RPMI7951 (cell line): ENCODE data around the gene CORT. TPM values are rescaled to one million over a fixed set of nuclear protein-coding genes. Genes with fewer than 3 reads are reported as not detected.
"Not testable (repeated sequence)": the region's sequence is repeated elsewhere in the genome, so short reads cannot be mapped to it uniquely, and the experiment has no call there.

ENCODE experiments used
- DNase-seq: peaks from one replicate; pipeline ENCODE4 v3.0.0-alpha.2; 2012; ENCODE audit warnings: low read depth
- total RNA-seq: library from RNA; depleted of rRNA; stranded (reverse); fragments of >200 nt; shearing (Covaris generic); gene quantifications from 2 replicates; pipeline ENCODE4 v1.2.3, GENCODE V29; 2014

CORT gene
- total RNA-seq, 1 experiment from 2014 or later: not detected

DNA sequence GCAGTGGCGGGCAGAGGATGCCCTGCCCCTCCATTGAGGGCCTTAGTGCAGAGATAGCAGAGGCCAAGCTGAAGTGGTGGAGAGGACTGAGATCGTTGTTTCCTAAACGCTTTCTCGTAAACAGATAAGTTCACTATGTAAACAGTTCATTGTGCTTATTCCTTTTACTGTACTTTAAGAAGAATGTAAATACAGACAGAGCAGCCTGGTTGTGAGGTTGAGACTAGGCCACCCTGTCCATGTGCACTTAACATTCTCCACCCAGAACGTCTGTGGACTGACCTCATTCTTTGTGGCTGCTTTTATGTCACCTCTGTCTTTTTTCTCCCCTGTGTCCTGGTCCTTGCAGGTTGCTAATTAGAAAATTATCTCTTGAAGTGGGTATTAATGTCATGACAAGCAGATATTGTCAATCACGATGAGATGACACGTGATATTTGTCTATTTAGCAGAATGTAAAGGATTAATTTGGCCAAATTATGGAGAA, 11.1 kb upstream of the CORT start:
- no peak for DNase-seq

DNA sequence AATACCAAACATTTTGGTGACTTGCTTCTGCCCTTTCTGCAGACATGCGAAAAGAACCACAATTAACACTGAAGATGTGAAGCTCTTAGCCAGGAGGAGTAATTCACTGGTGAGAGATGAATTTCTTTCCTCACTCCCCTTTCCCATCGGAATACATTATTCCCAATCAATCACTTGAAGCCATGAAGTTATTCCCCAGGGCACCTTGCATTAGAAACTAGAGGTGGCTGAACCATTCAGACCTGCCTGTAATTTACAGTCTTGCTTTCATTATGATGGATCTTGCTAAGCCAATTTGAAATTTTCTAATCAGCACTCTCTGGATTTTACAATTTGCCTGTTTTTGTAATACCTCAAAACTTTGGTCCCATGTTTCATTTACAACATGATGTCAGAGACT, 9.5 kb upstream of the CORT start:
- no peak for DNase-seq

DNA sequence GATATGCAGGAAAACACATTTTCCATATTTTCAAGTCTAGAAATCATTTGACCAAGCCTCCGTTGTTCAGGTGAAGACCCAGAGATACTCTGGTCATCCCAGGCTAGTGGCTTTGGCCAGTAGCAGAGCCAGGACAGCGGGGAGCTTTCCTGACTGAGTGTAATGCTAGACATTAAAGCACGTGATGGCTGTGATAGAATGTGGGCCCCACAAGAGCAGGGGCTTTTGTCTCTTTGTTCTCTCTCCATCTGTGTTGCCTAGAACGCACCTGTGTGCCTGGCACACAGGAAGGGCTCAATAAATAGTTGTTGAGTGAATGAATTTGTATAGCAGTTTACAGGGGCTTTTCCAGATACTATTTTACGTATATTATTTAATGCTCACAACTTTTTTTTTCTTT, 9.0 kb upstream of the CORT start:
- DNase-seq: no peak

DNA sequence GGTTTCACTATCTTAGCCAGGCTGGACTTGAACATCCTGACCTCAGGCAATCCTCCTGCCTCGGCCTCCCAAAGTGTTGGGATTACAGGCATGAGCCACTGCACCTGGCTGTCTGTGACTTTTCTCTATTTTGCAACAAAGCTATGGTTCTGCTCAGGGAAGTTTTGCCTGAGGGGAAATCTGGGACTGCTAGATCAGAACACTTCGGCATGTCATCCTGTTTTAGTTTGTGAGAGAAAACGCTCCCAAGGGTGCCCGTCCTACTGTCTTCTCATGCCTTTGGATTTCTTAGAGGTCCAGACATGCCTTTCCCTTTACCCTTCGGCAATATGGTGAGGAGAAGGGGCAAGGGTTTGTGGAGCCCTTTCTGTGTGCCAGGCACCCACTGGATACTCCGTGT, 5.6 kb upstream of the CORT start:
- no peak for DNase-seq

DNA sequence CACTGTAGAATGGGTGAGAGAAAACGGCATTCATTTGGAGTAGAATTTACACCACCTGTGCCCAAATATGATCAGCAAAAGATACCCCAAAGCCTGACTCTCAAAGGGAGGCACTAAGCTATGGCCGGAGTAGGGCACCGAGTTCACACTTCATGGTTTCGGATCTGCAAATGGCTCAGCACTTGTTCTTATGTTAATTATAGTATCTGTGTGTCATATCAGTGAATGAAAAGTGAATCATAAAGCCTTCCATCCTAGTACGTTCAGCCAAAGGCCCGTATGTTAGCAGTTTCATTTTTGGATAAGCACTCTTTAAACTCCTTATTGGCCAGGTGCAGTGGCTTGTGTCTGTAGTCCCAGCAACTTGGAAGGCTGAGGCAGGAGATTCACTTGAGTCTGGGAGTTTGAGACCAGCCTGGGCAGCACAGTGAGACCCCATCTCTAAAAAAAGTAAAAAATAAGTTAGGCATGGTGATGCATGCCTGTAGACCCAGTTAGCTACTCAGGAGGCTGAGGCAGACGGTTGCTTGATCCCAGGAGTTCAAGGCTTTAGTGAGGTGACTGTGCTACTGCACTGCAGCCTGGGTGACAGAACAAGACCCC, 4.9 kb upstream of the CORT start:
- DNase-seq: no peak

DNA sequence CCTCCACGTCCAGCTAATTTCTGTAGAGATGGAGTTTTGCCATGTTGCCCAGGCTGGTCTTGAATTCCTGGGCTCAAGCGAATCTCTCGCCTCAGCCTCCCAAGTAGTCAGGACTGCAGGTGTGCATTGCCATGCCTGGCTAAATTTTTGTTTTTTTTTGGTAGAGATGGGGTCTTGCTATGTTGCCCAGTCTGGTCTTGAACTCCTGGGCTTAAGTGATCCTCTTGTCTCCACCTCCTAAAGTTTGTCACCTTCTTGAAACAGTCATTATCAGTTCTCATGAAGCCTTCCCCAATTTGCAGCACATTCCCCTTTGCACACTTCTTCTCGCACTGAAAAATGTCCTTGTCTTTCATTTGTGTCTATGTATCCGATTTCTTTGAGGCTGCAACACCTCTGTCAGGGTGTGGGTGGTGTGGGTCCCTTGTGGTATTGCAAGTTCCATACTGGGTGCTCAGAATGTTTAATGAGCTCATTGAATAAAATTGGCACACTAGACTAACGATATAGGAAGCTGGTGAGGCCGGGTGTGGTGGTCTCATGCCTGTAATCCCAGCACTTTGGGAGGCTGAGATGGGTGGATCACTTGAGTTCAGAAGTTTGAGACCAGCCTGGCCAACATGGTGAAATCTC, 2.9 kb upstream of the CORT start:
- no peak for DNase-seq

DNA sequence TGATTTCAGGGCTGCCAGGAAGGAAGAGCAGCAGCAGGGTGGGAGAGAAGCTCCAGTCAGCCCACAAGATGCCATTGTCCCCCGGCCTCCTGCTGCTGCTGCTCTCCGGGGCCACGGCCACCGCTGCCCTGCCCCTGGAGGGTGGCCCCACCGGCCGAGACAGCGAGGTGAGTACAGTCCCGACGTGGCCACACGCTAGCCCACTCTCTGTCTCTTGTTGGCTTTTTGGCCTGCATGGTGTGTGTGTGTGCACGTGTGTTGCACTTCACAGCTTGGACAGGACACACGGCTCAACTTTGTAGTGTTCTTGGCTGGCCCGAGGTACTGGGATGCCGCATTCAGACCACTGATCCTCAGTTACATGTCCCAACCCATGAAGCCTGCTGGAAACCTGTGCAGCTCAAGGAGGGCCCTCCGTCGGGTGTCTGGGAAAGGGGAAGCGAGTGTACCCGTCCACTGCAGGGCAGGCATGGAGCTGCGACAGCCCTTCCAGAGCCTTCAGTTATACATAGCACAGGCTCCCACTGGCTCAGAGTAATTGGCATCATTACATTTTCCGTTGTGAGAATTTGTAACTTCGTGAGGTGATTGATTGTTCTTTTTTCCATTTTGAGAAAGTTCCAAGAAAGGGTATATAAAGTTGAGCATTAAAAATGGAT, 454 bp downstream of the CORT start:
- DNase-seq: no peak

DNA sequence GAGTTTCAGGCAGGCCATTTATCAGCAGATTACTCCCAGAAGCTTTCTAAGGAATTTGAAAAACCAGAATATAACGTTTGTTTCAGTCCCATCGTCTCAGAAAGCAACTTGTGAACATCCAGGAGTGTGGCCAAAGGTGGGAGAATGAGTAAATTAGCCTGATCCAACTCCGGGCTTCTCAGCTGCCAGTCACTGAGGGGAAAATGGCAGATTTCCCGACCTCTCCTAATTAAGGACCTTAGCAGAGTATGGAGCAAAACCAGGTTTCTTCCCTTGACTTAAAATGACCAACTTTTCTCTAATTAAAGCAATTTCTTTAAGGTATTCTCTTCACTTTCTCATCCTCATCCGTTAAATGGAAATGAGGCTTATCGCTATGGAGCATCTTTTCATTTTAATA, 1.0 kb downstream of the CORT start:
- no peak for DNase-seq

DNA sequence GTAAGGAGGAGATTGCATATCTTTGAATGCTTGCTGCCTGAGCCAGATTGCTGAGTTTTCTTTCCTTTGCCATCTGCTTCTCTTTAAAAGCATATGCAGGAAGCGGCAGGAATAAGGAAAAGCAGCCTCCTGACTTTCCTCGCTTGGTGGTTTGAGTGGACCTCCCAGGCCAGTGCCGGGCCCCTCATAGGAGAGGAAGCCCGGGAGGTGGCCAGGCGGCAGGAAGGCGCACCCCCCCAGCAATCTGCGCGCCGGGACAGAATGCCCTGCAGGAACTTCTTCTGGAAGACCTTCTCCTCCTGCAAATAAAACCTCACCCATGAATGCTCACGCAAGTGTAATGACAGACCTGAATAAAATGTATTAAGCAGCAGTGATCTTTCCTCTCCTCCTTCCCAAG, 1.5 kb downstream of the CORT start:
- peak; percentile 69 for DNase-seq

DNA sequence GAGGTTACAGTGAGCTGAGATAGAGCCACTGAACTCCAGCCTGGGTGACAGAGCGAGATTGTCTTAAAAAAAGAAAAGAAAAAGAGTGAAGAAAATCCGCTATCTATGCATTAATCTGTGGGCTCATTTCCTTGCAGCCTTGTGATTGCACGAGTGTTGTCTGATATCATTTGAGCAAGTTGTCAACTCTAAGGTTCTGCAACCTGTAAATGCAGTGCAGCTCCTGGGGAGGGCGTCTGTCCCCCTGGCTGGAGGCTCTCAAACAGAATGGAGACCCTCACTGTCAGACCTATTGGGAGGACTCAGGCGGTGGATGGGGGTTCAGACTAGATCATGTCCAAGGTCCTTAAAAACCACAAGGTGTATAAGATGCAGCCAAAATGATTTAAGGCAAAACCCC, 6.2 kb downstream of the CORT start:
- DNase-seq: no peak

DNA sequence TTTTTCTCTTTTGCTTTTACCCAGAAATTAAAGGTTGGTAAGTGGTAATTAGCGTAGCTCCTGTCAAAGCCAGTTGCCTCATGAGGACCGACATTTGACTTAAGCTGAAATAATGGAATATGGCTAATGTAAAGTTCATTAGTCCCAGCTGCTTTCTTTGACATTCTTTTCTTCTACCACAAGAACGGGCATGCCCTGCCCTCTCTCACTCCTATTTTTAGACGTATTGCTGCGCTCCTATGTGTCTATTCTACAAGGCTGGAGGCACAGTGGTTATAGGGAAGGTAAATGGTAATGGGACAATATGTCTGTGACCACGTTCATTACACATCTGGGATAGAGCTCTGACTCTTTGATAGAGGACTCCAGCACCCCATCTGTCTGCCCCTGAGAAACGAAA, 6.8 kb downstream of the CORT start:
- no peak for DNase-seq

DNA sequence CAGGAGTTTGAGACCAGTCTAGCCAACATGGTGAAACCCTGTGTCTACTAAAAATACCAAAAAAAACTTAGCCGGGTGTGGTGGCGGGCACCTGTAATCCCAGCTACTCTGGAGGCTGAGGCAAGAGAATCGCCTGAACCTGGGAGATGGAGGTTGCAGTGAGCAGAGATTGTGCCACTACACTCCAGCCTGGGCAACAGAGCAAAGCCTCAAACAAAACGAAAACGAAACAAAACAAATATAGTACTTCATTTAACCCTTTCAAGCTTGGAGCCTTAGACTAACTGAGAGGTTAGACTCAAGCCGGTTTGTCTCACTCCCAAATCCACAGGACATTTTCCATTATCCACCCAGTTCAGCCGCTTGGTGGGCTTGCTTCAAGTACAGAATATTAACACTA, 7.6 kb downstream of the CORT start:
- DNase-seq: not testable (repeated sequence)

DNA sequence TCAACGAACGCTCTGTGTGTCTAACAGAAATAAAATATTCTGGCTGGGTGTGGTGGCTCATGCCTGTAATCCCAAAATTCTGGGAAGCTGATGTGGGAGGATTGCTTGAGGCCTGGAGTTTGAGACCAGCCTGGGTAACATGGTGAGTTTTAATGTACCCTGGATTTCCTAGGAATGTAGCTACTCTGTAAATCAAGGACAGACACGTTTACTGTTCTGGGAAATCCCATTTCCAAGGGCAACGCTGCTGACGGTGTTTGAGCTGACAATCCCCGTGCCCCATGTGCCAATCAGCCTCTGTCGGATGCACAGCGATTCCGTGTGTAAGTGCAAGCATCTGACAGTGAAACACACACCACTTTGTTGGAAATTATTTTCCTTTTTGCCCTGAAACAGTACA, 8.0 kb downstream of the CORT start:
- no peak for DNase-seq

DNA sequence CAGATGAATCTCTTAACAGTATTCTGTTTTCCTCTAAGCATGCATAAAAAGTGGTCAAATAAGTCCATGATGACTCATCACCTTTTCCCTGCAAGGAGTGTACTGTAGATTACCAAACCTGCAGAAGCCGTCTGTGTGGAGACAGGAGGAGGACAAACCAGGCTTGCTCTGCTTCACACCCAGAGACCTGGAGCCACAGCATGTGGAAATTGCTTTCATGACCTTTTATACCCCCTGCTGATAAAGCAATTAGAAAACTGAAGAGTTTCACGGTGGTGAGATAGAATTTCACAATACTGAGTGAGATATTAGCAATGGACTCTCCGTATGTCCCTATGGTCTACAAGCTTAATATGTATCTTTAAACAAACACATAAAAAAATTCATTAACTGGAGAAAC, 9.4 kb downstream of the CORT start:
- DNase-seq: peak; percentile 76

DNA sequence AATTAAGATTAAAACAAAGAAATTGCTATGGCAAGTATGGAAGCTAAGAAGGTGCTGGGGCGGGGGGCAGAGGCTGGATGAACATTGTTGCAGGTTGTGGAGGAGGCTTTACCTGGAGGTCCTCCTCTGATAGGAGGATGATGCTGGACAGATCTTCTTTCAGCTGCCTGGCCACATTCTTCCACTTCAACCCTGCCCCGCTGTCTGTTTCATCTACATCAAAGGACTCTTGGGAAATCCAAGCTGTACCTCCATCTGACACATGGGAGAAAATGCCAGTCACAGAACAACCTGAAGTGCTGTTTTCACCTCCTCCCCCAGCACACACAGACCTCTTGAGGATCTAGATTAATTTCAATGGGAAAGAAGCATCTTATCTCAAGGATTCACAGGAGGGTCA, 17.2 kb downstream of the CORT start:
- no peak for DNase-seq

DNA sequence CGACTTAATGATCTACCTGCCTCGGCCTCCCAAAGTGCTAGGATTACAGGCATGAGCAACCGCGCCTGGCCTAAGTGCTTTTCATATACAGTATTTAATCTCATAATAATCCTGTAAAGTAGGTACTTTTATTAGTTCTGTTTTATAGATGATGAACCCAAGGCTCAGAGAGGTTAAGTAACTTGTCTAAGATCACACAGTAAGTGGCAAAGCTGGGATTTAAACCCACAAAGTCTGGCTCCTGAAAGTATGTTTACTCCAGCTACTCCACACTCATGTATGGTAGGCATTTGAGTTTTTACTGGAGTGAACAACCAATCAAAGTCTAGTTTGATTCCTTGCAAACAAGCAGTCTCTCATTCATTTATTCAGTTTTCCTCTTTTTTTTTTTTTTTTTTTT, 20.2 kb downstream of the CORT start:
- no peak for DNase-seq

DNA sequence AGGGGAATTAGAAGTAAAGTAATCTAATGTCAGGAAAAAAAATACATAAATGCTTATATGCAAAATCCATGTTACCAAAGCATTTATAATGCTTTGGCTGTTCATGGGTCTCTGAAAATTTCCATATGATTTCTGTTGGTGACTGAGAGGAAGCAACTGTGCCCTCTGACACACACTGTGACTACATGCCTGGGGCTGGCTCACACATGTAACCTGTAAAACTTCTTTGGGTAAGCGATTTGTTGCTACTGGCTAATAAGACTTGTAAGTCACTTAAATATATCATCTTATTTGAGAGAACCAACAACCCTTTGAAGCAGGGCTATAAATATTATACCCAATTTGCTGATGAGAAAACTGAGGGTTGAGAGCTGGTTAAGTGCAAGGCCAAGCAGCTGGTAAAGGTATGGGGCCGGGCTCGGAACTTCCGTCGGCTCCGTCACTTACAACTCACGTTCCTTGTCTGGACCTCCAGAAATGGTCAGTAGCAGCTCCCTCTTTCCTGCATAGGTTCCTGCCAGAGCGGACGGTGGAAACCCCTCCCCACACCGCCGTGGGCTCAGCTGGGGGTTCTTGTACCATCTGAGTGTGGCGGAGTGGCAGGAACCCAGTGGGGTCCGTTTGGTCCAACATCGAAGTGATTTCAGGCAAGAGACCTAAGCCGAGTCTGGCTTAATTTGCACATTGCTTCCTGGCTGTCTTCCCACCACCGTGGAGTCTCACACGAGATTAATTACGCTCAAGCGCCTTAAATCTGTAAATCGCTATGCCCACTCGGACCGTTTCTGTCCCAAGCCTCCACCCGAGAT, 21.8 kb downstream of the CORT start:
- peak; percentile 42 for DNase-seq

DNA sequence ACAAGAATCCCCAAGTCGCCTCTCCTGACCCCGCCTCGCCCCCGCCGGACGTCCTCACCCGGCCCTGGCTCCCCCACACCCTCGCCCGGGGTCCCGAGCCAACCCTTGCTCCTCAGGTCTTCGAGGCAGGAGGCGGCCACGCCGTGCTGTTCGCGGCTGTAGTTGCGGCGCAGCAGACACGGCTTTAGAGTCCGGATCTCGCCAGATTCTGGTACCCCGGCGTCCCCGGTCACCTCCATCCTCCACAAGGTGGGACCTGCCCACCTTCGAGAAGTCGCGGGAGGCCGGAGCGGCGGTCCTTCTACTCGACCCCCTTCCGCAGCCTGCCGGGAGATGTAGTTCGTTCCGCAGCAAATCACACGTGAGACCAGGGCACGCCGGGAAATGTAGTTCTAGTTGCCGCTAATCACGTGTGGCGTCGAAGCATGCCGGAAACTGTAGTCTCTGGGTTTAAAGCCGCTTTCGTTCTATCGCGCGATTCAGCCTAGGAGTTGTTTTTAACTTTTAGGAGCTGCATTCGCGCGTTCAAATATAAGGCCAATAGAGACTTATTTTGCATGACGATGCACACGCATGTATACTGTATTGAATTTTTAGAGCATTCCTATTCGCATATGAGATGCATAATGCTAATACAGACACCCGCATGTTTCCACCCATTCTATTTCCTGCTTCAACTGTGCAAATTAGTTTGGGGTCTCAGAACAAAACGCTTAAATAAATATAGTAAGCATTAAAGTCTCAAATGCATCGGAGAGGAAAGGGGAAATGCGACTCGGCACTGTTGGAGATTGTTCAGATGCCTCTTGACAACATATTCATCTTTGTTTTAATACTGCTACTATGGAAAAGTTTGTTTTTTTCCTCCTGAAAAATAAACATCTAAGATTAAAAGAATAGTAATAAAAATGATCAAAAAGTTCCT, 22.7 kb downstream of the CORT start, which contains the start of gene DFFA:
DFFA (minus strand) TSS at position 310 of the 925 bp plus-strand sequence; CDS start at position 239, 71 bp downstream.
- peak; percentile 95 for DNase-seq

DNA sequence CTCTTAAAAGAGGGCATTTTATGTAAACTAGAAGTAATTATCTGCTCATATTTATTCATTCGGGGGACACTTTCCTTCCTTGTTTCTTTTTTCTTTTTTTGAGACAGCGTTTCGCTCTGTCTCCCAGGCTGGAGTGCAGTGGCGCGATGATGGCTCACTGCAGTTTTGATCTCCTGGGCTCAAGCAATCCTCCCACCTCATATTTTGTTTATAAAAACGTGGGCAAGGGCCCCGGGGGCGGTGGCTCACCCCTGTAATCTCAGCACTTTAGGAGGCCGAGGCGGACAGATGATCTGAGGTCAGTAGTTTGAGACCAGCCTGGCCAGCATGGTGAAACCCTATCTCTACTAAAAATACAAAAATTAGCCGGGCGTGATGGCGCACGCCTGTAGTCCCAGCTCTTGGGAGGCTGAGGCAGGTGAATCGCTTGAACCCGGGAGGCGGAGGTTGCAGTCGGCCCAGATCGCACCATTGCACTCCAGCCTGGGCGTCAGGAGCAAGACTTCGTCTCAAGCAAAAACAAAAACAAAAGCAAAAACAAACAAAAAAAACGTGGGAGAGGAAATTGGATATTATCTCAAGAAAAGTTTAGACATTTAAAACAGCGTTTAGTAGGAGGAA, 23.4 kb downstream of the CORT start:
- DNase-seq: no peak

DNA sequence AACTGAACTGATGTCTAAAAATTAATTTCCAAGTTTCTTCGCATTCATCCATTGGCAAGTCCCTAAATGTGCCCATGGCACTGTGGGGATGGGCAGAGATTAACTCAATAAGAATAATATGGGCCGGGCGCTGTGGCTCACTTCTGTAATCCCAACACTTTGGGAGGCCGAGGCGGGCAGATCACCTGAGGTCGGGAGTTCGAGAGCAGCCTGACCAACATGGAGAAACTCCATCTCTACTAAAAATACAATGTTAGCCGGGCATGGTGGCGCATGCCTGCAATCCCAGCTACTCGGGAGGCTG, 24.4 kb downstream of the CORT start:
- not testable (repeated sequence) for DNase-seq
